KOPT-K1 (cell line): ENCODE results near the gene MACROD1.
A peak's percentile ranks its signal among the peaks of the same experiment; 100 is the strongest.

ENCODE experiments used
- H3K27ac ChIP-seq: fragments of 200-600 bp; sonication (generic); 2 replicates; pipeline ENCODE4 v1.5.1; 2016; ENCODE audit warnings: antibody characterized with exemption, mild to moderate bottlenecking, low read depth, low read length; ENCODE audit not compliant: poor library complexity, severe bottlenecking
- H3K36me3 ChIP-seq: fragments of 200-600 bp; sonication (generic); 2 replicates; pipeline ENCODE4 v1.5.1; 2017; ENCODE audit warnings: antibody characterized with exemption, mild to moderate bottlenecking, low read length, moderate library complexity; ENCODE audit not compliant: insufficient read depth
- H3K9me3 ChIP-seq: fragments of 200-600 bp; sonication (generic); 2 replicates; pipeline ENCODE4 v1.5.1; 2017; ENCODE audit warnings: antibody characterized with exemption, low read length, mild to moderate bottlenecking; ENCODE audit not compliant: insufficient read depth, poor library complexity, severe bottlenecking

MACROD1 gene

DNA sequence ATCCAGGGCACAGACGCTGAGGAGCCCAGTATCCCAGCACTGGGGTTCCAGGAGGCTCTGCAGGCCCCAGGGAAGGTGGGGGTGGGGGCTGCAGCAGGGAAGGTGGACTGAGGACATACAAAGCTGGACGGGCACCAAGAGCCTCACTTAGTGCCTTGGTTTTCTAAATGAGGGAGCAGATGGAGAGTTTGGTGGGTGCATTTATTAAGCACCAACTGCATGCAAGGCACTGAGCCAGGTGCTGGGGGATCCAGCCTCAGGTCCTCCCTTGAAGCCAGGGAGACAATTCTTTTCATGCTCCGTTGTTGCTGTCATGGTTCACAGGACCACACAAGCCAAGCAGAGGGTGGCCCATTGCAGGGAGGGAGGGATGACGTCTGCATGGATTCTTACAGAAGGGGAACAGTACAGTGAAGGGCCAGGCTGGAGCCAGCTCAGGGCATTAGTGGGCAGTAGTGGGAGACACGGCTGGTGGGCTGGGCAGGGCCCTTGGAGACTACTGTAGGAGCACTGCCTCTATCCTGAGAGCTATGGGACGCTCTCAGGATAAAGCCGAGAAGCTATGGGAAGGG is 65.0 kb downstream of the MACROD1 start:
- H3K36me3 ChIP-seq = no peaks in the 10 kb centered on the region
- H3K27ac ChIP-seq = no peak overlapping the region
- no peaks in the 10 kb centered on the region for H3K9me3 ChIP-seq

DNA sequence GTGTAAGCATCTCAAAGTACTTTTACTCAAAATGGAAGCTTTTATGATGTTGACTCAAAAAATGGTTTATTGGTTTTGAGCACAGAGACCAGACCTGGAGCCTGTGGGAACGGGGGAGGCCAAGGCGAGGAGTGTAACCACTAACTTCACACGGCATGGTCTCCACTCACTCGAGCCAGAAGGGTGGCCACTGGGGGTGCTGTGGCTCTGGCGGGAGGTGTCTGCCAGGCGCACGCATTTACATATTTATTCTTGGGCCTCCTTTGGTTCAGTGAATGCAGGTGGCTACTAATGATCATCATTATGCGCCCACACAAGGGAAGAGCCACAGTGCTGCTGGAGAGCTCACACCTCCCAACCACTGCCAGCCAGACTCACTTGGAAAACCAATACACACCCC is 65.6 kb downstream of the MACROD1 start:
- Histone ChIP-seq H3K27ac (no peak overlapping the region), H3K36me3 (no peaks in the 10 kb centered on the region), H3K9me3 (no peaks in the 10 kb centered on the region)

DNA sequence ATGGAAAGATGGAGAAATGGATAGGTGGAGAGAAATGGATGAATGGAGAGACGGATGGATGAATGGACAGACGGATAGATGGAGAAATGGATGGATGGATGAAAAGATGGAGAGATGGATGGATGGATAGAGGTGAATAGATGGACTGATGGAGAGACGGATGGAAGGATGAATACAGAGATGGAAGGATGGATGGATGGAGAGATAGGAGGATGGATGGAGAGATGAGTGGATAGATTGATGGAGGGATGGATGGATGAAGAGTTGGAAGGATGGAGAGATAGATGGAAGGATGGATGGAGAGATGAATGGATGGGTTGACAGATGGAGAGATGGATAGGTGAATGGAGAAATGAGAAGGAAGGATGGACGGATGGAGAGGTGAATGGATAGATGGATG is 66.5 kb downstream of the MACROD1 start:
- Histone ChIP-seq H3K9me3 (no peaks in the 10 kb centered on the region), H3K27ac (no peak overlapping the region), H3K36me3 (no peaks in the 10 kb centered on the region)

DNA sequence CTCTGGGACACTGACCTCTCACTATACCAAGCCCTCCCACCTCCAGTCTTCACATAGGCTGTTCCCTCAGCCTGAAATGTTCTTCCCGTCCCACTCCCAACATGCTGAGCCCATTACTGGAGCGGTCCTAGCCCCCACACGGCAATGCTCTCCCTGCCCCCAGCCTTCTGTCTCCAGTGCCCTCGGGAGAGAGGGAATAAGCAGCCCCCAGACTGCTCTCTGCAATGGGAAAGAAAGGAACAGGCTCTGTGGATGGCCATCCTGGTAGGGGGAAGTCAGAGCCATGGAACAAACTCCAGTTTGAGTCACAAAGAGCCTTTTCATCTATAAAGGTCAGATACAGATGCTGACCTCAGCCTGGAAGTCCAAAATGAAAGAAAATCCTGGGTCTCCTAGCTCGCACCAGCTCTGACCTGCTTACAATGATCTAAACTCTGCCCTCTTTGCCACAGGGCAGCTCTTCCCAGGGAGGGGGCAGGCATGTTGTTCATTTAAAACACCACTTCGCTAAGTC is 67.5 kb downstream of the MACROD1 start:
- Histone ChIP-seq H3K9me3 (no peaks in the 10 kb centered on the region), H3K36me3 (no peaks in the 10 kb centered on the region), H3K27ac (no peak overlapping the region)

DNA sequence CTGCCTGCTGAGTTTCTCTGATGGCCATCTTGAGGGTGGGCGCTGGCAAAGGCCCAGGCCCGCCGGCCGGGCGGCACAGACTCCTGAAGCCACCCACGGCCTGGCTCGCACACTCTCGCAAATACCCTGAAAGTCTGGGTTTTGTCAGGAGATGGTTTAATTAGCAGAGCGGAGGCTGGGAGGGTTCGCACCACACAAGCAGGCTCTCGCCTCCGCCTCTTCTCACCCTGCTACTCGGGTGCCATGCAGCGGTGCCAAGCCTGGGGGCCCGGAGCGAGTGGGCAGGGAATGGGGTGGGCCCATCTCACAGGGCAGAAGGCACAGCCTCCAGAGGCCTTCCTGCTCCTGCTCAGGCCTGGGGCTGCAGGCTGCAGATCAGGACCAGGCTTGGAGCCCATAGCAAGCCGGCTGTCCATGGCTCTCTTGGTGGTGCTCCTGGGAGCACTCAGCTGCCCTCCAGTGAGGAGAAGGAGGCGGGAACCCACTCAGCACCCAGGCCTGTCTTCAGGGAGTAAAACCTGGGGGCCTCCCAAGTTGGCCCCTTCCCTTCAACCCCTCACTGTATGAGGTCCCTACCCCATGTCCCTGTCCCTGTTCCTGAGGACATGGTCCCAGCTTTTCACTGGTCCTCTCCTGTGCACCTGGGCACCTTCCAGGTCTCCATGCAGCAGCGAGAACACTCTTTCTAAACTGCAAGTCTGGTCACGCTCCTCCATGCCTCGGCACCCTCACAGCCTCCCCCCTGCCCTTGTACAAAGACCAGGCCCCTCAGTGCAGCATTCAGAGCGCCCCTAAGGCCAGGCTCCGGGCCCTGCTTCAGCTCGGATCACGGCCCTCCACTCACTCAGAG is 68.2 kb downstream of the MACROD1 start:
- Histone ChIP-seq H3K9me3 (no peaks in the 10 kb centered on the region), H3K27ac (no peak overlapping the region), H3K36me3 (no peaks in the 10 kb centered on the region)

DNA sequence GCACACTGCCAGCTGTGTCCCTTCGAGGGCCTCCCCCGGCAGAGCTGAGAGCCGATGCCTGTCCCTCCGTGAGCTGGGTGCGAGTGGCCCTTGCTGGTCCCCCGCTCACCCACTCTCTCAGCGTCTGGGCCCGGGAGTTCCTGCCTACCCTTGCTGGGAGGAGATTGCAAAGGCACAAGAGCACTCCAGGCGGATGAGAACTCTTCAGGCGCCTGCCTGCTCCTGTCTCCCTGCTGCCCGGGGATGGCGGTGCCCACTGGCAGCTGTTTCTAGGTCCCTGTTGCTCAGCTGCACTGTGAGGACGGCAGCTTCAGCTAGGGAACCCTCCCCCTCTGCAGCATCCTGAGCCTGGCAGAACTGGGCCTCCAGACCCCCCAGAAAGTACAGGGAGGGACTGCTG is 69.1 kb downstream of the MACROD1 start:
- Histone ChIP-seq H3K9me3 (no peaks in the 10 kb centered on the region), H3K27ac (no peak overlapping the region), H3K36me3 (no peaks in the 10 kb centered on the region)

DNA sequence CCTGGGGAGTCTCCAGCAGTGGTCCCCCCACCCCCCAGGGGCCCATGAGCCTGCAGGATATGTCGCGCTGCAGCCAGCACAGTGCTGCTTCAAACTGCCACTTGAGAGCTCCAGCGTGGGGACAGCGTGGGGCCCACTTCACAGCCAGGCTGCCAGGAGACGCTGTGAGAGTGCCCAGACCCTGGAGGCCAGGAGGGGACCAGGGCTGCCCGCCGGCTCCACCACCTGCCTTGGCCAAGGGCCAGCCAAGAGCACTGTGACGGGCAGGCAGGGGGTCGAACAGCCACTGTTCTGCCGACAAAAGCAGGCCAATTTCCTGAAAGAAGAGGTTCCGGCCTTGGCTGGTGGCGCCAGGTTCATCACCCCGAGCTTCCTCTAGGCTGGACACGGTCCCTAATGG is 70.0 kb downstream of the MACROD1 start:
- H3K9me3 ChIP-seq = no peaks in the 10 kb centered on the region
- H3K27ac ChIP-seq = no peak overlapping the region
- H3K36me3 ChIP-seq = no peaks in the 10 kb centered on the region

DNA sequence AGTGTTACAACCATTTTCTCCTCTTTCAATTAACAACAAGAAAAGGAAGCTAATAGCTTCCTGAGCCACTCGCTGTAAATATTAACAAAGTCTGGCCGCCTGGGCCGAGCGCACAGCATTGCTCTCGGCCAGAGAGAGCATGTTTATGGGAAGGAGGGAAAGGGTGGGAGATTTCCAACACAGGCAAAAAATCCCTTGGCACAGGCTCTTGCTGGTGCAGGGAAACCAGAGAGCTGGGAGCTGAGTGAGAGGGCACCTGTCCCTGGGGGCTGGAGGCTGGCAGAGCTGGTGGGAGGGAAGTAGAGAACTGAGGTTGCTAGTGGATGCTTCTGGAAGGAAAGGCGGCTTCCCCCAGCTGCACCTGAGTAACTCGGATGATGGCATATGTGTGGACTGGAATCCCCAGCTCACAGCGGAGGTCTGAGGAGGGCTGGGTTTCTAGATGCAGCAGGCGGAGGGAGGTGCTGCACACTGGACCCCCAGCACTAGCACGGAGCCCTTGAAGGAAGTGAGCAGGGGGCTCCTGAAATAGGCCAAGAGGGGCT is 70.6 kb downstream of the MACROD1 start:
- no peak overlapping the region for H3K27ac ChIP-seq
- no peaks in the 10 kb centered on the region for H3K36me3 ChIP-seq

DNA sequence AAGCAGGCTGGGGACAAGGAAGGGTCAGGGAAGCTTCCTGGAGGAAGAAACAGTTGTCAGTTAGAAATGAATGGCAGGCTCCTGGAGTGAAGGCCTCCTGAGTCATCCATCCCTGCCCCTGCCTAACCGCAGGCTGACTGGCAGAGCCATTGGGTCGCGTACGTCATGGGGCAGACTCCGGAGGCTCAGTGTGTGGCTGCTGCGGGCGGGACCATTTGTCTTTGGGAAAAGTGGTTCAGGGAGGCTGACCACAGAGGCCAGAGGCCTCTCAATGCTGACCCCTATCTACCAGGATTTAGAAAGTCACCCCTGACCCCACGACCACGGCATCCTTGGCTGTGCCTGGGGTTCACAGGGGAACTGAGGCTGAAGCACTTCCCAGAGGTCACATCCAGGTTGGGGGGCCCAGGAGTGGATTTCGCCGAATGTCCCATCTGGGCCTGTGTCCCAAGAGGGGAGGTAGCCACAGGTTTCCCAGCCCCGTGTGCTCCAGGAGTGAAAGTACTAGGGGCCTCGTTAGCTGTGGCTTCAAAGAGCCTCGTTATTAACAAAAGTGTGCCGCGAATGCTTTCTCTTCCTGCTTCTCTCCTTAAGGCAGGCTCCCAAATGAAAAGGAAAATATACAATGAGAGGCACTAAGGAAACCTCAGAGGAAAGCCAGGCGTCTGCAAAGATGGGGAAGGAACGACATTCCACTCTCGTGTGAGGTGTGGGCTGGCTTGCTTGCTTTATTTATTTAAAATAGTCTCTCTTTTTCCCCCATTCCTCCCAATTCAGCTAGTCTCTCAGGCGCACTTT is 71.3 kb downstream of the MACROD1 start:
- Histone ChIP-seq H3K9me3 (no peaks in the 10 kb centered on the region), H3K27ac (no peak overlapping the region), H3K36me3 (no peaks in the 10 kb centered on the region)

More for the DNA sequence above, 70.6 kb downstream of the MACROD1 start:
- no peaks in the 10 kb centered on the region for H3K9me3 ChIP-seq

DNA sequence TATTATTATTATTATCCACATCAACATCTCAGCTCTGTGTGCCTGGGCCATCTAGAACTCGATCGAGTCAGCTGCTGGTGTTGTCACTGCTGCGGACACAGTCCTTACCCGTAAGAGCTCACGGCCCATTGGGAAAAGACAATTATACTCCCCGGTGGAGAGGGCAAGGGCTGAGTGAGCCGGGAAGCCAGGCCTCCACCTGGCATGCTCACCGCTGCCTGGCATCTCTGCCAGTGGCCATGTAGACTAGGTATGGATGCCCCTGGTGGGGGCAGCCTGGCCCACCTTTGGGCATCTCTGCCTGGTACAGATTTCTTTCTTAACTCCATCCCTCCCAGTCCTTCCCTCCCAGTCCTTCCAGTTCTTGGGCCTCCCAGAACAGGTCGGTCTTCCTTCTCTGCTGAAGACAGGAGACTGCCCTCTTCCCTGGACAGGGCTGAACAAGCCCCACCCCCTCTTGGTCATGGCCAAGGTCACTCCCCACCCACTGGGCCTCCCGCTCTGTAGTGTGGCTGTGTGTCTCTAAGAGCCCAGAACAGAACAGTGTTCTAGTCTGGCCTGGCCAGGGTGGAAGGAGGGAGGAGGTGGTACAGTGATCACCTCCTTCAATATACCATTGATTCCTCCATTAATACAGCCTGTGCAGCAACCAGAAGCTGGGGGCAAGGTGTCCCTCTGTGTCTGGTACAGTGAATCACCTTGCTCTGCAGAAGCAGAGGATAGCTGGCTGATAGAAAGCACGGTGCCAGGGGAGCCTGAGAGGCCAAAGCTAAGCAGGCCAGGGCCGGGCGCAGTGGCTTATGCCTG is 72.5 kb downstream of the MACROD1 start:
- H3K27ac ChIP-seq = no peak overlapping the region
- no peaks in the 10 kb centered on the region for H3K36me3 ChIP-seq
- no peaks in the 10 kb centered on the region for H3K9me3 ChIP-seq

DNA sequence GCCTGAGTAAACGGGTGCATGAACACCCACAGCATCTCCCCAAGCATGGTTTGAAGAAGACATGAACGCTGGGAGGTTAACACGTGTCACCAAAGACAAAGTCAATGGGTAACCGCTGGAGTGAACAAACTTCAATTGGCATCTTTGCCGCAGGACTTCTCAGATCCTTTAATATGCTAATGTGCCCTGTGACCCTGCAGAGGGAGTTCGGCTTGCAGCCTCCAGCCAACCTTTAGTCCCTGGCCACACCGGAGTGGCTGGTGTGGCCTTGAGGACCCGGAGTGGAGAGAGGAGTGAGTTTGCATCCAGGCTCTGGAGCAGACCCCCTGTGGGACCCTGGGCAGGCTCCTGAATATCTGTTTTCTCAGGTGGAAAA is 73.2 kb downstream of the MACROD1 start:
- H3K36me3 ChIP-seq = no peaks in the 10 kb centered on the region
- no peak overlapping the region for H3K27ac ChIP-seq

DNA sequence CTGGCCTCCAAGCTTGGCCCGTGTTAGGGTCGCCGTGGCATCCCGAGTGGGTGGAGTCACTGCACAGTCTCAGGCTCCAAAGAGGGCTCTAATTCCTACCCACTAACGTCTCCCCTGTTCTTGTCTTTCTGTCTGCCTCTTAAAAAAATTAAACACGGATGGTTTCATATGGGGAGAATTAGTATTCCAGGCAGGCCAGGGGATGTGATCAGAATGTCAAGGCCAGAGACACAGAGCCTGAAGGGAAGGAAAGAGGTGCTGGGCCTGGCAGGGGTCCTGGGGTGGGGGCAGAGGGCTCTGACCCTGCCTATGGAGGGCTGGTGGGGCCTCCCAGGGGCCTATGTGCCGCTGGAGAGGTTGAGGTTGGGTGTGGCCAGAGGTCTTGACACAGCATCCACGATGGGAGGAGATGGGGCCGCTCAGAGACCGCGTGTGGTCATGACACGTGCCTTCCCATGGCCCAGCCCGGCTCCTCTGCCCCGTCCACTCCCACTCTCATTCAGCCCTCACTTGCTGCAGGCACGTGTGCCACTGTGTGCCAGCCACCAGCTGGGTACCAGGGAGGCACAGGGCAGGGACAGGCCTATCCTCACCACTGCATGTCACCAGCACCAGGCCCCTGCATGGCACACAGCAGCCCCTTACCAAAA is 73.7 kb downstream of the MACROD1 start:
- Histone ChIP-seq H3K27ac (no peak overlapping the region), H3K36me3 (no peaks in the 10 kb centered on the region), H3K9me3 (no peaks in the 10 kb centered on the region)

More for the DNA sequence above, 73.2 kb downstream of the MACROD1 start:
- no peaks in the 10 kb centered on the region for H3K9me3 ChIP-seq

DNA sequence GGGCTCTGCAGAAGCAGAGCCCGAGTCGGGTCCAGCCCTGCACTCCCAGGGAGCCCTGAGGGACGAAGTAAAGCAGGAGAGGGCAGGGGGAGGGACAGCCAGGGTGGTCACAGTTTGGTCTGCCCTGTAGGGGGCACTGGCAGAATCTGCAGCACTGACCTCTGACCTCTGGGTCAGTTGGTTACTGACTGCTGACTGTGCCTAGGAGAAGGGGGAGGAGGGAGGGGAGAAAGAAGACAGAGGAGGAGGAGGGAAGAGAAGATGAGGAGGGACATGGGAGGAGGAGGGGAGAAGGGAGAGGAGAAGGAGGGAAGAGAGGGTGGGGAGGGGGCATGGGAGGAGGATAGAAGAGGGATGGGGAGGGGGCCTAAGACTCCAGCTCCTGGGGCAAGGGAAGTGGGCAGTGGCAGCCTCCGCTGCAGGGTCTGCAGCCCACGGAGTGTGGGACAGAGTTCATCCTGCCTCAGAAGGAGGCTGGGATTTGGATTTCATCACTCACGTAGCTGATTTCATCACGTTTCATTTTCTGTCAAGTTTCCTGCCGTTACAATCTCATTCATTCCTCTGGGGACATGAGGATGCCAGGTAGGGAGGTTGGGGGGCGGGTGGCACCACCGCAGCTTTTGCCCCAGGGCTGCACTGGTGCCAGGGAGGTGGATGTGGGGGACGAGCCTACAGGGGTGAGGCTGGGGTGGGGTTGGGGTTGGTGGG is 75.0 kb downstream of the MACROD1 start:
- Histone ChIP-seq H3K9me3 (no peaks in the 10 kb centered on the region), H3K27ac (peak overlapping the region; percentile 48), H3K36me3 (no peaks in the 10 kb centered on the region)
